Left kidney (tissue), 8 donors: ENCODE data around the gene NR1H4. TPM values are rescaled to one million over a fixed set of nuclear protein-coding genes. Genes with fewer than 3 reads are reported as not detected.
"Not testable (repeated sequence)": the region's sequence is repeated elsewhere in the genome, so short reads cannot be mapped to it uniquely, and the experiment has no call there.

Experiments
- DNase-seq: peaks from one replicate; pipeline ENCODE4 v3.0.0-alpha.2; 2013
- long read RNA-seq, 8 donors: transcript quantifications; one replicate each; lab custom pipeline, GENCODE V29; 2026
- polyA plus RNA-seq: library from polyadenylated mRNA; unstranded; fragments of 120-200 nt; gene quantifications from one replicate; pipeline ENCODE4 v1.2.1, GENCODE V29; 2013; ENCODE audit not compliant: insufficient read length

The NR1H4 gene
- 15.0 TPM for polyA plus RNA-seq
- long read RNA-seq, donor 1, partial matches to known transcripts = 0 of 5 reads
- long read RNA-seq, donor 1, other reads (novel, unspliced or antisense) = 0 of 5 reads
- long read RNA-seq, donor 2, partial matches to known transcripts = 0 of 2 reads
- long read RNA-seq, donor 2, other reads (novel, unspliced or antisense) = 0 of 2 reads
- long read RNA-seq, donor 3, partial matches to known transcripts = 0 of 4 reads
- long read RNA-seq, donor 3, other reads (novel, unspliced or antisense) = 0 of 4 reads
- long read RNA-seq, donor 4, partial matches to known transcripts = 0 of 1 reads
- long read RNA-seq, donor 4, other reads (novel, unspliced or antisense) = 0 of 1 reads
- long read RNA-seq, donor 5, transcript NR1H4-208 (2 exons, 294 nt) = major isoform, 9 of 11 reads
- long read RNA-seq, donor 5, partial matches to known transcripts = 0 of 11 reads
- long read RNA-seq, donor 5, other reads (novel, unspliced or antisense) = 0 of 11 reads
- long read RNA-seq, donor 6, partial matches to known transcripts = 0 of 3 reads
- long read RNA-seq, donor 6, other reads (novel, unspliced or antisense) = 0 of 3 reads
- long read RNA-seq, donor 7, partial matches to known transcripts = 0 of 6 reads
- long read RNA-seq, donor 7, other reads (novel, unspliced or antisense) = 0 of 6 reads
- long read RNA-seq, donor 8, partial matches to known transcripts = 0 of 2 reads
- long read RNA-seq, donor 8, other reads (novel, unspliced or antisense) = 0 of 2 reads

DNA sequence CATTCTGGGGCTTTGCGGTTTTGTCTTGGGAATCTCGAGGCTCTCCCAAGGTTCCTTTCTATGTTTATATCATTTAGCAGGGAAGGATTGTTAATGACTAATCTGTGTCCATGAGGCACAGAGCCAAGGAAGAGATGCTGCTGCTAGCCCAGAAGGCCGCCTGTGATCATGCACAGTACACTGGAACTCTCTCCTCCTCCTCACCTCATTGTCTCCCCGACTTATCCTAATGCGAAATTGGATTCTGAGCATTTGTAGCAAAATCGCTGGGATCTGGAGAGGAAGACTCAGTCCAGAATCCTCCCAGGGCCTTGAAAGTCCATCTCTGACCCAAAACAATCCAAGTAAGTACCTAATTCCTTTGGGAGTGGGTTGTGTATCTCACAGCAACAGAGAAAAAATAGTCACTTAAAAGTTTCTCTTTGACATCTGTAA is at the start of gene NR1H4:
NR1H4 (plus strand) TSS at position 151 of the 435 bp plus-strand sequence. CDS start 19,458 bp downstream, outside the sequence.
- DNase-seq = no peak

DNA sequence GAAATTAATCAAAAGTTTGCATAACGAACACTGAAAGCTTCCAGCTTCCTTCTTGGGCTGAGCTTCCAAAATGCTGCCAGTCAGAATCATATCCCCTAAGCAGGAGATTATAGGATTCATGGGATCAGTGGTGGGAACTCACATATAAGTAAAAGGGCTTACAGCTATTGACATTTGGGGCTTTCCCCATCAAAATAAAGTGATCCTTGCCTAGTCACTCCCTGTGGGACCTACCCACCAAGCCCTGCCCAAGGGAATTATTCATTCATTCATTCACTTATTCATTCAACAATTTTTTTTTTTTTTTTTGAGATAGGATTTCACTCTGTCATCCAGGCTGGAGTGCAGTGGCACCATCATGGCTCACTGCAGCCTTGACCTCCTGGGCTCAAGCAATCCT is 47.5 kb upstream of the NR1H4 start:
- DNase-seq = no peak

DNA sequence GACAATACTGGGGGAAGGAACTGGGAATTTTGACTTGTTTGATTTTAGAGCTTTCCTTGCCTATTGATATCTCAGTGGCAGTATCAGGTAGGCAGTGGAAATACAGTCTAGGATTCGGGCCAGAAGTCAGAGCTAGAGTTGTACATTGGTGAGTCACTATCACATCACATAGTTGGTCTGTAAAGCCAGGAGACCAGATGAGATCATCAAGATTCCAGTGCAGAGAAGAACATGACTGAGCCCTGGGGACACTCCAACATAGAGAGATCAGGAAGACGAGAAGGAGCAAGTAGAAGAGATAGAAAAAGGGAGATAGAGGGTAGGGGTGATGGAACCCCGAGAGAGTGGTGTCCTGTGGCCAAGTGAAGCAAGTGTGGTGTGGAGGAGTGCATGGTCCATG is 46.6 kb upstream of the NR1H4 start:
- DNase-seq = no peak

DNA sequence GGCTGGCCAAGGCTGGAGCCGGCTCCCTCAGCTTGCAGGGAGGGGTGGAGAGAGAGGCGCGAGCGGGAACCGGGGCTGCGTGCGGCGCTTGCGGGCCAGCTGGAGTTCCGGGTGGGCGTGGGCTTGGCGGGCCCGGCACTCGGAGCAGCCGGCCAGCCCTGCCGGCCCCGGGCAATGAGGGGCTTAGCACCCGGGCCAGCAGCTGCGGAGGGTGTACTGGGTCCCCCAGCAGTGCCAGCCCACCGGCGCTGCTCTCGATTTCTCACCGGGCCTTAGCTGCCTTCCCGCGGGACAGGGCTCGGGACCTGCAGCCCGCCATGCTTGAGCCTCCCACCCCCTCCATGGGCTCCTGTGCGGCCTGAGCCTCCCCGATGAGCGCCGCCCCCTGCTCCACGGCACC is 43.4 kb upstream of the NR1H4 start:
- not testable (repeated sequence) for DNase-seq

DNA sequence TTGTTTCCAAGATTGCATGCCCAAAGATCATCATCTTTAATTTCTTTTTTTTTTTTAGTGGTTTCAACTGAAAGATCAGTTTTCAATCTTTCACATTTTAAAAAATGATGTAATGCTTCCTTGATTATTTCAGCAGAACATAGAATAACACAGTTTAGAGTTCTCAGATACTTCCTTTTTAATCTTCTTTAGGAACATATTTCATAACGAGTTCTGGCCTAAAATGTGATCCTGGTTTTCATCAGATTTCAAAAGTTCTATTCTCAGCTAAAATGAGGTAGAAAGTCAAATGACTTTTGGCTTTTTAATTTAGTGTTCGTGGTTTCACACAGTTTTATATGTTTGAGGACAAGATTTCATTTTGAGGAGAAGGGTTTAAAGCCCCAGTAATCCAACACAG is 40.0 kb upstream of the NR1H4 start:
- DNase-seq = no peak

DNA sequence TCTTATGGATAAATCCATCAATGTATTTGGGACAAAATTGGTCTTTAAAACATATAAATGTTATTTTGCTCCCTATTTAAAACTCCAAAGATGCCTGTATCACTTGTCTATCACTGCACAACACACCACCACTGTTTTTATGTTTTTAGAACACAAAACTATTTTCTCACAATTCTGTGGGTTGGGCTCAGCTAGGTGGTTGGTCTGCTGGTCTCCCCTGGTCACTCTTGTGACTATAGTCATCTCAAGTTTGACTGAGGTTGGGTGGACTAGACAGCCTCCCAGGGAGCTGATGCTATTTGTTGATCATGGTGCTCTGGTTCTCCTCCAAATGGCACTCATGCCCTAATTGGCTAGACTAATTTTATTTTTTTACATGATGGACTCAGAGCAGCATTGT is 39.5 kb upstream of the NR1H4 start:
- DNase-seq = no peak

DNA sequence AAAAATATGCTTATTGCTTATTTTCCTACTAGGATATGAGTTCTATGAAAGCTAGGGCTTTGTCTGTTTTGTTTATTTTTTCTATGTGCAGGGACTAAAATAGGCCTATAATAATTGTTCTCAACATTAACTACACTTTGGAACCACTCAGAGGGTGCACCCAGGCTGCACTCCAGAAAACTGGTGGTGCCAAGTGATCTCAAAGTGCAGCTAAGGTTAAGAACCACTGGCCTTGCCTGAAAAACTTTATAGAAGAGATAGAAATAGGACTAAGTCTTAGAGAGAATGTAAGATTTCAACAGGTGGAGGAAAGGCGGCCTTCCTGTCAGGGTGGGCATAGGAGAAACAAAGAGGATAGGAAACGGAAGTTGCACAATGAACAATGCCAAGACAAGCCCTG is 37.7 kb upstream of the NR1H4 start:
- no peak for DNase-seq

DNA sequence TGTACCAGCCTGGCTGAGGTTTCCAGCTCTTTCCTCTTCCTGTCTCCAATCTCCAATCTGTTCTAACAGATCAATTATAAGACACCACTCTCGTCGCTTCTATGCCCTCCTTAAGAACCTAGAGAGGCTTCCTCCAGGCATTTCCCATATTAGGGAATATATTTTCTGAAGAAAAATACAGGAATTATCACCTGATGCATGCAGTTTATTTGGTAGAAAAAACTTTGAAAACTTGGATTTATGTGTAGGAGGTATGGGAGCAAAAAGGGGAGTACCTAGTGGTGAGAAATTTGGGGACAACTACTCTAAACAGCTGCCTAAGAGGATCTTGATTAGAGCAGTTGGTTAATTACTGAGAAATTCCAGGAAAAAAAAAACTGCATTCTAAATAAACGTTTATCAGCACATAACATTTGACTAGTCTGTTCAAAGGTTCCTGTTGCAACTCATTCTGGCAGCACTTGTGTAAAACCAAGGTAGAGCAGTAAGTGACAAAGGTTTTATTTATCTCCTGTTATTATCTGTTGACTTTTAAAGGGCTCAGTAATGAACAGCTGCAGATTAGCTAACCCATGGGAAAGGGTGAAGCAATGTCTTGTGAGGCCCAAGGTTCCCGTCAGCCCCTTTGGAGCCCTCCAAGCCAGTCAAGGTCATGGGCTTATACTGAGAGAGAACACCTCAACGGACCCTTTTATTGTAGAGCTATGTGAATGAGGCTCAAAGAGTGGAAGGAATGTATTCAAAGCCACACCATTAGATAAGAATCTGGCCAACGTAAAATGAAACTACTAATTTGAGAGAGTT is 36.4 kb upstream of the NR1H4 start:
- no peak for DNase-seq

DNA sequence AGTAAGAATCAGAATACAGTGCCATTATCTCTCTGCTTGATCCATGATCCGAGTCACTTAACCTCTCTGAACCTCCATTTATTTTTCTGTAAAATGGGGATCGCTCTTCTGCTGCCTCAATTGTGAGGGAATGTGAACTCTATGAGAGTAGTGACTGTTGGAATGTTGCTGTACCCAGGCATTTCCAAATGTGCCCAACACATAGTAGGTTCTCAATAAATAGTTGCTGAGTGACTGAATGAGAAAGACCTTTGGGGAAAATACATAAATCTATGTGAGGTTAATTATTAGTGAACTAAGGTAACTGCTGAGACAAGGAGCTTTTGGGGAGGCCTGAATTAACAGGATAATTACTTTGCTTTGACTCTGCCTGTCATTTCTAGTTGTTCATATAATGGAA is 33.9 kb upstream of the NR1H4 start:
- no peak for DNase-seq

DNA sequence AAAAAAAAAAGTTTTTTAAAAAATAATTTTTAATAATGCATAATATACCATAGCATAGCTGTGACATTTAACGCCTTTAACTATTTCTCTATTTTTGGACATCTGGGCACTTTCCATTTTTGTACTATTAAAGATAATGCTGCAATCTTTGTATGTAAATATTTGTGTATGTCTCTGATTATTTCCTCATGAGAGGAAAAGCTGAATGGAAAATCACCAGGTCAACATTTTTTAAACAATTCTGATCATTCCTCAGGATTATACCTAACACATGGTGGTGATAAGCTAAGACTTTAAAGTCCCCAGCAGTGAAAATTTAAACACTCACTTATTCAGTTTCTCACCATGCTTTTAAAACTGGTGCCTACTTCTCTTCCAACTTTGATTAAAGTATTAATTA is 31.3 kb upstream of the NR1H4 start:
- no peak for DNase-seq

DNA sequence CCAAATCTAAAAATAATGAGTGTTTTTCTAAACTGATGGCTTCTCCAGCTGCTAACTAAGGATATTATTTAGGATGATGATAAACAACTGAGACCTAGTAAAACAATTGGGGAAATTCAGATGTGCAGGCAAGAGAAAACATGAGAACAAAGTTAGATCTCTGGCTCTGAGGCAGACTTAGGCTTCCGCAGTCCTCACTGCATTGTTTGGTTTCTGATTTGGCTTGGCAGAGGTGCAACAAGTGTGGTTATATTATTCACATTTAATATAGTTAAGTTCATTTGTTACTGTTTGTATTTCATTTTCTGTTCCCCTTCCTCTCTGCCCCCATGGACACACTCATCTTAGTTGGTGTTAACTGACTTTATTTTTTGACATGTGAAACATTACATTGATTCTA is 30.2 kb upstream of the NR1H4 start:
- no peak for DNase-seq

DNA sequence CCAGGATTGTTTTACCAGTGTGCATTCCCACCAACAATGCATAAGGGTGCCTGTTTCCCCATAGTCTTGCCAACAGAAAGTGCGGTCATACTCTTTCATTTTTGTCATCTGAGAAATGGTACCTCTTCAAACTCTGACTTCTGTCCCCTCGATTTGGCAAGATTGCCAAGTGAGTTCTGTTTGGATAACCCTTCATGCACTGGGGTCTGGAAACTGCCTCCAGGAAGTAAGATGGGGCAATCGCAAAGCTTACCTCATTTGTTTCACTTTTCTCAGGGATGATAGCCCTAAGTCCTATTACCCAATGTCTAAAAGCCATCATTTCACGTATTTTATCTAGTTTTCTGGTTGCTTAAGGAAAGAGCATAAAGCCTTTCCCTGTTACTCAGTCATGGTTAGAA is 28.6 kb upstream of the NR1H4 start:
- DNase-seq = no peak

DNA sequence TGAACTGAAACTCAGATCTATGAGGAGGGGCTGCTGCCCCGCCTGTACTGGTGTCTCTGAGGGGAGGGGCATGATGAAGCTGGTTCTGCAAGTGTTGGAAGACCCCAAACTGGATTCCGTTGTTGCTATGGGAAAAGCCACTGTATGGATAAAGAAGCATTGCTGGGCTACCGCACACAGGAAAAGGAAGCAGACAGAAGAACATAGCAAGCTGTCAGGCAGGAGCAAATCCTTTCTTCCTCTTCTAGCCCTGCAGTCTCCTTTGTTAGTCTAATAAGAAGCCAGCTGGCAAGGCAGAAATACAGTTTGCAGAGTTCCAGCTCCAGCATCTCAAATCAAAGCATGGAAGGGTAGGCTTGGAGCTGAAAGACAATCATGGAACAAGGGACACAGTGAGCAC is 26.3 kb upstream of the NR1H4 start:
- no peak for DNase-seq

DNA sequence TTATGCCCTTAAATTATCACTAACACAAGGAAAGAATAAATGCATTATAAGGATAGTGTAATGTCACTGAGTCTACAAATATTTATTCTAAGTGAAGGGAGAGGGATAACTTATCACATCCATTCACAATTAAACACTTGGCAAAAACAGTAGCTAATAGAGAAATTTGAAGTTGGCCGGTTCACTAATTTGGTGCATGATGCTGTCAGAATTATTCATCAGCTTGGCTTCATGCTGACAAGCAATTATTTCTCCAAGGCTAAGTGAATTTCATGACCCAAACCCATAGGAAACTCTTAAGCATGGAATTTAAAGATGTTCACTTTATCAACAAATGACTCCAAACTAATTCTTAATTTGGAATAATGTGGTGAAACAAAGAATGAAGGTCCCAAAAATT is 25.0 kb upstream of the NR1H4 start:
- DNase-seq = no peak

DNA sequence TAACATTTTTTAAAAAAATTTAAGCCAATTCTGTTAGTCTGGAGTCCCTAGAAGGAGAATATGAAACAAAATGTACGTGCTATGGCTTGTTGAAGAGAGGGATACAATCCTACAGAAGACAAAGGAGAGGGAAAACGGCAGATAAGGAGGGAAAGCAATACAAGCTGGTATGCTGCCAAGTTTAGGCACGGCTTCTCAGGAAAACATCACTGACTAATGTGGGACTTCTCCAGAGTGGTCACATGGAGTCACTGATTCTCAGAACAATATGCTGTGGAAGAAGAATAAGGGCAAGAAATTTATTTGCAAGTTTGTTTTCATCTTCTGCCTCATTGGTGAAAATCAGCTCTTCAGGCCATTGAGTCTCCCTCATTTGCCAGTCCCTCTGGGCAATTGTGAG is 22.9 kb upstream of the NR1H4 start:
- DNase-seq = no peak

DNA sequence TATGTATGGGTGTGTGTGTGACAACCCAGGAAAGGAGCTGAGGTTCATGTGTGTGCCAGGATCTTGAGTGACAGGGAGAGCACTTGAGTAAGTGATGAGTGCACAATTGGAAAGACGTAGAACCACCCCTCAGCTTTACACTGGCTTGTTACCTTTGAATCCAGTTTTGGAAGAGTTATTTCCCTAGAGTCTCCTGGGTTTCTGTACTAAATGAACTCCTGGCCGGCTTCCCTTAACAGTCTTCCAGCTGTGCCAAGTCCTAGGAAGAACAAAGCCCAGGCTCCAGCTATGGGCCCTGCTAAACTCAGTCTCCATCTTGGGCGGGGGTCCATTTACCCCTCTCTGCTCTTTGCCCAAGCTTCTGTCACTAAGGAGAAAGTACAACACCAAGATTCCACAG is 19.7 kb upstream of the NR1H4 start:
- no peak for DNase-seq

DNA sequence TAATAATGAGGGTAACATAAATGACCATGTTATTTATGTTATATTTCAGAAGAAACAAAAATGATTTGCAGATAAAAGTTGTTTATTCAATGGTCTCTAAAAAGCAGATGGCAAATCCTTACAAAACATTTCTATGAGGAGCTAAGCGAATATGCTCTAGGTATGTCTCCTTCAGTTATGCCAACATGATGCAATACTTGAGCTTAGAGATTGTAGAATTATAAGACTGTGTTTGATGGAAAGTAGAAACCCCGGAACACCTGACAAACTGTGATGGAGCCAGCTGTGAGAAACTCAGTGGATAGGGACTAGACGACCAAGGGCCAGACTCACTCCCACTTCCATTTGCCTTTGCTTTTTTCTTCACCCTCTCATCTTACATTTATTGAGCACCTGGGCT is 17.8 kb upstream of the NR1H4 start:
- no peak for DNase-seq

DNA sequence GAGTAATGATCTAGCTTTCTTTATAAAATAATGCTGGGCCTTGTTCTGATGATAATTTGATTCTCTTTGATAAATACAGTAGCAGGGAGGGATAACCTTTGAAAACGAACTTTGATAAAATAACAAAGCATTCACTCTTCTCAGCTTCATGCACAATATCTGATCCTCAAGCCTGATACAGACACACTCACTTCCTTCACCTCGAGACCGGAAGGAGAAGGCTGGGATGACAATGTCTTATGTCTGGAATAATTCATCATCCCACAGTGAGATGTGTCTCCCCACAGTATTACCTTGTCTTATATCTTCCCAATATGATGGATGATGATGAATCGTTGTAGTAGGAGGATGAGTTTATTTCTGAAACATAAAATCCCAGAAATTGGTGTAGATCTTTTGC is 15.5 kb upstream of the NR1H4 start:
- DNase-seq = no peak

DNA sequence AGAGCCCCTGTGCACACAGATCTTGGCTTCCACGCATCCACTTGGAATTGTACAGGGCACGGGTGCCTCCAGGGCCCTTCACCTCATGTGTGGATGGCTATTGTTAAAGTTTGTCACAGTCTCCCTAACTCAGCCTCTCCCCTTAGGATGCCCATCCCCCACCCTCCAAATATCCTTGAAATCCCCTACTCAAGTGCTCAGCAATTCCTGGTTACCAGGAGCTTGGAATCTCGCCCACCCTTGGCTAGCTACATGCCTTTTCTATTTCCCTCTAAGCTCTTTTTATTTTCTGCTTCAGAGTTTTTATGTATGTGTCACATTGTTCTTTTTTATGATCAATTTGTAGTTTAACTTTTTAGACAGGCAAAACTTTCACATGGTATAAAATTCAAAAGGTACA is 13.0 kb upstream of the NR1H4 start:
- DNase-seq = no peak

DNA sequence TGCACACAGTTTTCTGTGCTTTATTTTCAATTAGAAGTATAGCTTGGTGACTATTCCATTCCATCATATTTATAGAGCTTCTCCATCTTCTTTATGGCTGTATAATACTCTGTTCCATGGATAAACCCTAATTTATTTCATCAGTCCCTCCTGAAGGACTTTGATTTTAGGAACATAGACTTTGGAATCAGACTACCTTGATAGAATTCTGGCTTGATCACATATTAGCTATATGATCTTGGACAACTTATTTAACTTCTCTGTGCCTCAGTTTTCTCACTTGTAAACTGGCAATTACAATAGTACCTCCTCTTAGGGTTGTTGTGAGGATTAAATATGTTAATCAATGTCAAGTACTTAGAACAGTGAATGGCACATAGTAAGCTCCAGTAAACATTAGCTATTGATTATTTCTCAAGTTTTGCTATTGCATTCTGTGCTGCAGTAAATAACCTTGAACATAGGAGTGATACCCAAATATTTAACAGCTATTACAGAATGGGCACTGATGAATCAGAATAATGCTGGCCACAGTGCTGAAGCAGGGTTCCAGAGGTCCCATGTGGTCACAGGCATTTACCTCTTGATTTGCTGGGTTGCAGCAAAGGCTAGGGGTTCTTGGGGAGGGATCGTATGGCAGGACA is 12.2 kb upstream of the NR1H4 start:
- DNase-seq = no peak

DNA sequence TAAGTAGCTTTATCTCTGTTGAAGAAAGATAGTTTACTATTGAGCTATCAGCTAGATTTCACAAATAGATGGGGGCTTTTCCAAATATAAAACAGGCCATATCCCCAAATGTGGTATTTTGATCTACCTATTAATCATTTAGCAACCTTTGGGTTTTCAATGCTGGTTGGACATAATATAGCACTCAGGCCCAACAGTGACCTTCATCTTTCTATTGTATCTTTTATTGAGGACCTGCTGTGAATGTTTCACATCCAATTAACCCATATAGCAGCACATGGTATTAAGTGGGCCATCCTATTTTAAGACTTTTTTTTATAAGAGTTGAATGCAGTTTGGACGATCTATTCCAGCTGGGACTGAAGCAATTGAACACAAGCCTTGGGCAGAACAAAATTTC is 10.0 kb upstream of the NR1H4 start:
- DNase-seq = no peak

DNA sequence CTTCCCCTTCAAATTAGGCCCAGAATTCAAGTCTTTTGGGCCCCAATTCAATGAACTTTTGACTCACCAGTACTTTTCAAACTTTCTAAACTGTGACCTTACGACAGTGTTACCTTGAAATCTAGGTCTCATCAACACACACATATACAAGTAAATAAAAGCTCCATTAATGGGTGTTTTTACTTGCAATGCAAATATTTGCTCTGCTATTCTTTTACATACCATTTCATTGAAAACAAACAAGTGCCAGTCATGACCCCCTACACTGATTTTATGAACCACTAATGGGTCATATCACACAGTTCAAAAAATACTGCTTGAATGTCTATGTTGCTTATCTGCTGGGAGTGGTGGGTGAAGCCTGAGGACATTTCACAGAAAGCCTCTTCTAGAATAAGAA is 9.1 kb upstream of the NR1H4 start:
- DNase-seq = no peak
